OCI-LY1 (cell line): ENCODE data around the gene OGDHL.

ENCODE experiments used
- H2AFZ ChIP-seq: fragments of 200-600 bp; sonication (generic), shearing (Covaris generic); 2 replicates; pipeline ENCODE4 v1.6.0; 2014; ENCODE audit warnings: antibody characterized with exemption, mild to moderate bottlenecking, low read length
- H3F3A ChIP-seq: fragments of 200-600 bp; sonication (generic), shearing (Covaris generic); 2 replicates; pipeline ENCODE4 v1.6.0; 2014; ENCODE audit warnings: mild to moderate bottlenecking, antibody characterized with exemption, low read length, moderate library complexity; ENCODE audit not compliant: insufficient read depth
- H3K27ac ChIP-seq: fragments of 200-600 bp; sonication (generic); 2 replicates; pipeline ENCODE4 v1.5.1; 2014; ENCODE audit warnings: low read length, mixed run types, mild to moderate bottlenecking, low read depth; ENCODE audit not compliant: poor library complexity, severe bottlenecking
- H3K27me3 ChIP-seq: fragments of 200-600 bp; sonication (generic); 2 replicates; pipeline ENCODE4 v1.6.0; 2014; ENCODE audit warnings: antibody characterized with exemption, mild to moderate bottlenecking, low read length, moderate library complexity; ENCODE audit not compliant: insufficient read depth
- H3K36me3 ChIP-seq: fragments of 200-600 bp; sonication (generic); 2 replicates; pipeline ENCODE4 v1.6.1; 2014; ENCODE audit warnings: mild to moderate bottlenecking, antibody characterized with exemption, low read length, moderate library complexity, mixed read lengths; ENCODE audit not compliant: insufficient read depth
- H3K4me1 ChIP-seq: fragments of 200-600 bp; sonication (generic); 2 replicates; pipeline ENCODE4 v1.5.1; 2014; ENCODE audit warnings: mild to moderate bottlenecking, low read length, moderate library complexity; ENCODE audit not compliant: insufficient read depth, severe bottlenecking
- H3K4me2 ChIP-seq: fragments of 200-600 bp; sonication (generic), shearing (Covaris generic); 2 replicates; pipeline ENCODE4 v1.6.1; 2014; ENCODE audit warnings: low read length
- H3K4me3 ChIP-seq: fragments of 200-600 bp; sonication (generic); 2 replicates; pipeline ENCODE4 v1.5.1; 2014; ENCODE audit warnings: low read length, low read depth, mild to moderate bottlenecking, mixed read lengths; ENCODE audit not compliant: poor library complexity, severe bottlenecking
- H3K79me2 ChIP-seq: fragments of 200-600 bp; shearing (Covaris generic); 2 replicates; pipeline ENCODE4 v1.6.1; 2016; ENCODE audit warnings: mixed run types, low read length, mixed read lengths; ENCODE audit not compliant: insufficient read depth
- H3K9ac ChIP-seq: fragments of 200-600 bp; sonication (generic), shearing (Covaris generic); 2 replicates; pipeline ENCODE4 v1.6.1; 2014; ENCODE audit warnings: mild to moderate bottlenecking, low read length, mixed read lengths
- H3K9me2 ChIP-seq: fragments of 200-600 bp; sonication (generic), shearing (Covaris generic); 2 replicates; pipeline ENCODE4 v1.6.1; 2014; ENCODE audit warnings: low read depth, mild to moderate bottlenecking, low read length, mixed read lengths
- H3K9me3 ChIP-seq: fragments of 200-600 bp; shearing (Covaris generic); 2 replicates; pipeline ENCODE4 v1.6.1; 2014; ENCODE audit warnings: low read length, mixed read lengths
- H4K20me1 ChIP-seq: fragments of 200-600 bp; sonication (generic), shearing (Covaris generic); 2 replicates; pipeline ENCODE4 v1.6.0; 2016; ENCODE audit warnings: mild to moderate bottlenecking, low read length; ENCODE audit not compliant: insufficient read depth
- CTCF ChIP-seq: fragments of 200-600 bp; sonication (generic), shearing (Covaris generic); IDR thresholded peaks from 2 replicates; pipeline ENCODE4 v1.5.1; 2017; ENCODE audit warnings: mild to moderate bottlenecking, antibody characterized with exemption, low read length, moderate library complexity, mixed read lengths
- EZH2 ChIP-seq: fragments of 200-600 bp; sonication (generic), shearing (Covaris generic); IDR thresholded peaks from 2 replicates; pipeline ENCODE4 v1.8.0; 2017; ENCODE audit warnings: borderline replicate concordance, mixed run types, mild to moderate bottlenecking, antibody characterized with exemption, low read length, moderate library complexity, mixed read lengths

OGDHL gene

GRCh38 chr10:49759787-49760551 is 2.2 kb downstream of the OGDHL start:
- Histone ChIP-seq H3F3A (no peaks in the 10 kb centered on the region), H3K9me3 (no peaks in the 10 kb centered on the region), H3K9ac (no peak overlapping the region), H3K36me3 (no peaks in the 10 kb centered on the region), H2AFZ (no peak overlapping the region), H3K9me2 (no peaks in the 10 kb centered on the region), H3K4me2 (no peak overlapping the region), H3K4me1 (peaks cover 8% of the 10 kb centered on the region), H4K20me1 (no peaks in the 10 kb centered on the region), H3K27me3 (no peaks in the 10 kb centered on the region), H3K79me2 (no peaks in the 10 kb centered on the region), H3K27ac (no peak overlapping the region), H3K4me3 (no peak overlapping the region)
- TF ChIP-seq EZH2: no peak
- TF ChIP-seq CTCF: no peak

GRCh38 chr10:49758249-49758930 is 3.7 kb downstream of the OGDHL start:
- peaks cover 8% of the 10 kb centered on the region for H3K4me1 ChIP-seq
- no peak overlapping the region for H3K9ac ChIP-seq
- no peaks in the 10 kb centered on the region for H3K9me3 ChIP-seq
- H2AFZ ChIP-seq: no peak overlapping the region
- no peaks in the 10 kb centered on the region for H4K20me1 ChIP-seq
- H3K9me2 ChIP-seq: no peaks in the 10 kb centered on the region
- TF ChIP-seq EZH2 (no peak), CTCF (no peak)
- no peak overlapping the region for H3K4me3 ChIP-seq
- no peaks in the 10 kb centered on the region for H3K79me2 ChIP-seq
- H3K27ac ChIP-seq: no peak overlapping the region
- no peaks in the 10 kb centered on the region for H3F3A ChIP-seq
- no peaks in the 10 kb centered on the region for H3K27me3 ChIP-seq
- H3K36me3 ChIP-seq: no peaks in the 10 kb centered on the region
- H3K4me2 ChIP-seq: no peak overlapping the region

GRCh38 chr10:49756641-49757040 is 5.5 kb downstream of the OGDHL start:
- TF ChIP-seq EZH2 (no peak), CTCF (no peak)
- Histone ChIP-seq H3K9me3 (no peaks in the 10 kb centered on the region), H3K36me3 (no peaks in the 10 kb centered on the region), H3K4me1 (peaks cover 8% of the 10 kb centered on the region), H3F3A (no peaks in the 10 kb centered on the region), H3K27me3 (no peaks in the 10 kb centered on the region), H3K79me2 (no peaks in the 10 kb centered on the region), H3K9ac (no peak overlapping the region), H3K4me2 (no peak overlapping the region), H3K4me3 (no peak overlapping the region), H4K20me1 (no peaks in the 10 kb centered on the region), H3K9me2 (no peaks in the 10 kb centered on the region), H3K27ac (no peak overlapping the region), H2AFZ (no peak overlapping the region)
